Nephron (organoid): ENCODE measurements around the gene EXPH5.
A peak's percentile ranks its signal among the peaks of the same experiment; 100 is the strongest.
"Not testable (repeated sequence)": the region's sequence is repeated elsewhere in the genome, so short reads cannot be mapped to it uniquely, and the experiment has no call there.

Experiments used
- H3K27ac Mint-ChIP-seq, 3 experiments: 2 replicates each; pipeline ENCODE4 v1.8.0; 2020; ENCODE audit warnings: mixed read lengths in 3 of 3, mild to moderate bottlenecking in 2 of 3, moderate library complexity in 1 of 3
- H3K27me3 Mint-ChIP-seq: 2 replicates; pipeline ENCODE4 v1.8.0; 2021; ENCODE audit warnings: low read depth, mild to moderate bottlenecking, moderate library complexity, mixed read lengths
- H3K36me3 Mint-ChIP-seq: 2 replicates; pipeline ENCODE4 v1.8.0; 2020; ENCODE audit warnings: low read depth, mixed read lengths
- H3K4me1 Mint-ChIP-seq: 2 replicates; pipeline ENCODE4 v1.8.0; 2020; ENCODE audit warnings: mixed read lengths
- H3K4me3 Mint-ChIP-seq, 3 experiments: 2 replicates each; pipeline ENCODE4 v1.8.0; 2020; ENCODE audit warnings: mild to moderate bottlenecking in 3 of 3, mixed read lengths in 3 of 3, moderate library complexity in 2 of 3
- H3K9me3 Mint-ChIP-seq: 2 replicates; pipeline ENCODE4 v1.8.0; 2020; ENCODE audit warnings: mixed read lengths
- CTCF ChIP-seq, 3 experiments: fragments of 200-600 bp; sonication (generic); IDR thresholded peaks; one replicate each; pipeline ENCODE4 v1.5.0; 2021; ENCODE audit warnings: antibody characterized with exemption in 3 of 3; ENCODE audit not compliant: unreplicated experiment in 3 of 3

EXPH5 gene

GRCh38 chr11:108593214-108593922 is at the start of gene EXPH5:
TSS of gene EXPH5 (minus strand) at chr11:108593768. CDS start at chr11:108593536, 232 bp downstream.
- Mint-ChIP-seq H3K36me3 (no peaks in the 10 kb centered on the region), H3K9me3 (no peaks in the 10 kb centered on the region), H3K4me1 (peaks cover 39% of the 10 kb centered on the region), H3K27ac (peak within 1 kb of the TSS; percentile 74 to 95 (median 89)), H3K27me3 (peaks cover 34% of the 10 kb centered on the region), H3K4me3 (peak within 1 kb of the TSS; percentile 92 to 97 (median 94))
- TF ChIP-seq CTCF (IDR thresholded peaks at IDR 0.05; ENCODE audit: unreplicated experiment in 3 of 3), result no peak

- not testable (repeated sequence) for H3K4me3 Mint-ChIP-seq, H3K9me3 Mint-ChIP-seq, H3K36me3 Mint-ChIP-seq, H3K27ac Mint-ChIP-seq, H3K27me3 Mint-ChIP-seq, H3K4me1 Mint-ChIP-seq
Observed at GRCh38 chr11:108641752-108642151, 48.2 kb upstream of the EXPH5 start.

- Mint-ChIP-seq H3K4me3 (no peak overlapping the region), H3K4me1 (no peaks in the 10 kb centered on the region), H3K9me3 (no peaks in the 10 kb centered on the region), H3K27me3 (no peaks in the 10 kb centered on the region), H3K27ac (no peak overlapping the region), H3K36me3 (no peaks in the 10 kb centered on the region)
- no peak for TF ChIP-seq CTCF (IDR thresholded peaks at IDR 0.05; ENCODE audit: unreplicated experiment in 3 of 3)
Observed at GRCh38 chr11:108639146-108639545, 45.6 kb upstream of the EXPH5 start.

- Mint-ChIP-seq H3K27me3 (no peaks in the 10 kb centered on the region), H3K27ac (no peak overlapping the region), H3K36me3 (no peaks in the 10 kb centered on the region), H3K4me3 (no peak overlapping the region), H3K4me1 (no peaks in the 10 kb centered on the region), H3K9me3 (no peaks in the 10 kb centered on the region)
- no peak for TF ChIP-seq CTCF (IDR thresholded peaks at IDR 0.05; ENCODE audit: unreplicated experiment in 3 of 3)
Observed at GRCh38 chr11:108636222-108636621, 42.7 kb upstream of the EXPH5 start.

- no peaks in the 10 kb centered on the region for H3K4me1 Mint-ChIP-seq
- no peaks in the 10 kb centered on the region for H3K9me3 Mint-ChIP-seq
- no peak for TF ChIP-seq CTCF (IDR thresholded peaks at IDR 0.05; ENCODE audit: unreplicated experiment in 3 of 3)
- H3K36me3 Mint-ChIP-seq, result no peaks in the 10 kb centered on the region
- H3K4me3 Mint-ChIP-seq, result no peak overlapping the region
- H3K27ac Mint-ChIP-seq, result no peak overlapping the region
- H3K27me3 Mint-ChIP-seq, result no peaks in the 10 kb centered on the region
Observed at GRCh38 chr11:108635106-108635505, 41.5 kb upstream of the EXPH5 start.

GRCh38 chr11:108632041-108632704 is 38.6 kb upstream of the EXPH5 start:
- Mint-ChIP-seq H3K27ac (no peak overlapping the region), H3K36me3 (no peaks in the 10 kb centered on the region), H3K9me3 (peaks cover 10% of the 10 kb centered on the region), H3K4me1 (no peaks in the 10 kb centered on the region), H3K27me3 (no peaks in the 10 kb centered on the region), H3K4me3 (no peak overlapping the region)
- TF ChIP-seq CTCF (IDR thresholded peaks at IDR 0.05; ENCODE audit: unreplicated experiment in 3 of 3), result no peak
